NCI-H748 (cell line): ENCODE measurements around the gene SNX21.

Experiments used
- DNase-seq: peaks from one replicate; lab custom pipeline; 2025; ENCODE audit not compliant: unreplicated experiment; lab: John Stamatoyannopoulos, UW

The SNX21 gene

GRCh38 chr20:45822857-45823256 is 10.7 kb upstream of the SNX21 start:
- DNase-seq: peak; percentile 20

- peak; percentile 29 for DNase-seq
Measured at GRCh38 chr20:45823949-45824835, 9.4 kb upstream of the SNX21 start.

- DNase-seq: no peak
Measured at GRCh38 chr20:45826381-45827019, 7.1 kb upstream of the SNX21 start.

GRCh38 chr20:45827030-45827652 is 6.5 kb upstream of the SNX21 start, which contains the start of gene TNNC2:
TNNC2 (minus strand) TSS chr20:45827312; CDS start chr20:45827248, 64 bp downstream.
- DNase-seq: no peak

GRCh38 chr20:45827712-45828111 is 5.9 kb upstream of the SNX21 start:
- DNase-seq: no peak

GRCh38 chr20:45828589-45828988 is 5.0 kb upstream of the SNX21 start:
- no peak for DNase-seq

GRCh38 chr20:45829673-45830106 is 3.9 kb upstream of the SNX21 start:
- DNase-seq: peak; percentile 12

- no peak for DNase-seq
Measured at GRCh38 chr20:45832619-45833018, 980 bp upstream of the SNX21 start.

GRCh38 chr20:45833883-45834796 is 541 bp downstream of the SNX21 start:
- DNase-seq: peak; percentile 55

GRCh38 chr20:45834797-45835161 is 1.2 kb downstream of the SNX21 start:
- no peak for DNase-seq

GRCh38 chr20:45835329-45835765 is 1.7 kb downstream of the SNX21 start:
- no peak for DNase-seq

GRCh38 chr20:45835825-45836224 is 2.2 kb downstream of the SNX21 start:
- no peak for DNase-seq

- peak; percentile 5 for DNase-seq
Measured at GRCh38 chr20:45836841-45837240, 3.2 kb downstream of the SNX21 start.

GRCh38 chr20:45840700-45841198 is 7.2 kb downstream of the SNX21 start:
- DNase-seq: no peak

GRCh38 chr20:45841407-45842129 is 8.0 kb downstream of the SNX21 start:
- no peak for DNase-seq

GRCh38 chr20:45842169-45842812 is 8.7 kb downstream of the SNX21 start:
- no peak for DNase-seq

- DNase-seq: no peak
Measured at GRCh38 chr20:45843506-45843905, 9.9 kb downstream of the SNX21 start.

- no peak for DNase-seq
Measured at GRCh38 chr20:45845452-45845851, 11.9 kb downstream of the SNX21 start.

GRCh38 chr20:45848421-45848820 is 14.8 kb downstream of the SNX21 start:
- no peak for DNase-seq
